H1 (cell line): ENCODE results near the gene OR2Y1. TPM values are rescaled to one million over a fixed set of nuclear protein-coding genes. Genes with fewer than 3 reads are reported as not detected.

Experiments used
- CTCF ChIA-PET: fragments of 300-600 bp; sonication (Branson Sonifier 250); formaldehyde crosslinking; loops from one replicate; lab custom pipeline; 2021; ENCODE audit not compliant: partially characterized antibody; lab: Charles Lee
- POLR2A ChIA-PET: fragments of 300-600 bp; sonication (Branson Sonifier 250); formaldehyde crosslinking; loops from one replicate; lab custom pipeline; 2021; ENCODE audit warnings: inconsistent platforms; ENCODE audit not compliant: partially characterized antibody; lab: Charles Lee
- DNase-seq, 2 experiments: peaks; one replicate each; pipeline versions ENCODE4 v3.0.0 to v3.0.0-alpha.2; 2010 to 2022; ENCODE audit warnings: low spot score in 2 of 2, low read depth in 1 of 2, mixed read lengths in 1 of 2
- FAIRE-seq: peaks from 2 replicates; lab custom pipeline; 2011; peaks lifted over from hg19 to GRCh38; lab: Jason Lieb, UNC
- H2AFZ ChIP-seq: 2 replicates; pipeline ENCODE4 v1.8.1; 2012; ENCODE audit warnings: low read length, inconsistent platforms
- H2AK5ac ChIP-seq: 2 replicates; pipeline ENCODE4 v1.6.1; 2013; ENCODE audit warnings: low read depth, low read length
- H2BK120ac ChIP-seq: replicated peaks from 2 replicates; pipeline ENCODE3; 2013; ENCODE audit warnings: low read depth, low read length, inconsistent platforms
- H2BK12ac ChIP-seq: 2 replicates; pipeline ENCODE4 v1.6.1; 2013; ENCODE audit warnings: low read depth, low read length
- H2BK15ac ChIP-seq: 2 replicates; pipeline ENCODE4 v1.6.1; 2013; ENCODE audit warnings: low read length
- H2BK20ac ChIP-seq: 2 replicates; pipeline ENCODE4 v1.6.1; 2013; ENCODE audit warnings: low read length
- H2BK5ac ChIP-seq: 2 replicates; pipeline ENCODE4 v1.6.1; 2013; ENCODE audit warnings: low read depth, low read length
- H3K14ac ChIP-seq: 2 replicates; pipeline ENCODE4 v1.6.1; 2013; ENCODE audit warnings: inconsistent platforms; ENCODE audit not compliant: insufficient read length
- H3K18ac ChIP-seq: 2 replicates; pipeline ENCODE4 v1.6.1; 2013; ENCODE audit warnings: low read length; ENCODE audit errors: extremely low read depth
- H3K23ac ChIP-seq: 2 replicates; pipeline ENCODE4 v1.6.1; 2013; ENCODE audit warnings: inconsistent platforms; ENCODE audit not compliant: insufficient read length
- H3K23me2 ChIP-seq: 2 replicates; pipeline ENCODE4 v1.6.1; 2013; ENCODE audit warnings: low read depth, low read length
- H3K27ac ChIP-seq: 2 replicates; pipeline ENCODE4 v1.6.1; 2011; ENCODE audit warnings: low read depth, low read length, inconsistent platforms
- H3K27me3 ChIP-seq, 4 experiments: replicated peaks in 1 of 4; 1 replicate in 1 of 4; 2 replicates in 3 of 4; pipeline versions ENCODE4 v1.6.1 to v1.8.1; 2011 to 2013; ENCODE audit warnings: low read length in 3 of 4, mild to moderate bottlenecking in 3 of 4, inconsistent platforms in 2 of 4, mixed read lengths in 2 of 4, moderate library complexity in 1 of 4; ENCODE audit not compliant: control insufficient read depth in 3 of 4, insufficient read depth in 3 of 4; ENCODE audit errors: extremely low read depth in 1 of 4
- H3K36me3 ChIP-seq, 4 experiments: 2 replicates each; pipeline versions ENCODE4 v1.6.1 to v1.8.1; 2011 to 2013; ENCODE audit warnings: mild to moderate bottlenecking in 4 of 4, low read length in 3 of 4, moderate library complexity in 2 of 4, control low read depth in 1 of 4, inconsistent platforms in 1 of 4; ENCODE audit not compliant: insufficient read depth in 4 of 4, control insufficient read depth in 2 of 4
- H3K4ac ChIP-seq: replicated peaks from 2 replicates; pipeline ENCODE3; 2013; ENCODE audit warnings: low read length, low read depth, mixed read lengths, inconsistent platforms; ENCODE audit not compliant: insufficient read length
- H3K4me1 ChIP-seq, 4 experiments: replicated peaks in 1 of 4; 1 replicate in 1 of 4; 2 replicates in 3 of 4; pipeline versions ENCODE4 v1.6.1 to v1.8.1; 2011 to 2013; ENCODE audit warnings: low read length in 3 of 4, inconsistent platforms in 2 of 4, mixed read lengths in 1 of 4; ENCODE audit not compliant: insufficient read depth in 4 of 4, control insufficient read depth in 3 of 4
- H3K4me2 ChIP-seq, 2 experiments: 2 replicates each; pipeline versions ENCODE4 v1.6.1 to v1.8.1; 2011 to 2013; ENCODE audit warnings: low read depth in 2 of 2, low read length in 2 of 2, control low read depth in 1 of 2, inconsistent platforms in 1 of 2, mild to moderate bottlenecking in 1 of 2; ENCODE audit not compliant: insufficient read depth in 1 of 2
- H3K4me3 ChIP-seq, 4 experiments: fragments of 200-600, 300-600 bp in 1 of 4; sonication (generic), shearing (Covaris generic), sonication (Bioruptor Twin) in 1 of 4; 2 replicates each; pipeline versions ENCODE4 v1.5.1 to v1.8.1; 2011 to 2016; ENCODE audit warnings: low read length in 4 of 4, low read depth in 3 of 4, control low read depth in 2 of 4, inconsistent platforms in 2 of 4, mild to moderate bottlenecking in 2 of 4, mixed read lengths in 1 of 4, moderate library complexity in 1 of 4; ENCODE audit not compliant: insufficient read depth in 2 of 4; ENCODE audit errors: extremely low read depth in 1 of 4
- H3K56ac ChIP-seq: replicated peaks from 2 replicates; pipeline ENCODE3; 2013; ENCODE audit warnings: low read depth, mild to moderate bottlenecking, mixed read lengths, low read length, inconsistent platforms; ENCODE audit not compliant: insufficient read length
- H3K79me1 ChIP-seq: 2 replicates; pipeline ENCODE4 v1.6.1; 2013; ENCODE audit warnings: low read depth, low read length, control low read depth
- H3K79me2 ChIP-seq, 2 experiments: 2 replicates each; pipeline versions ENCODE4 v1.6.1 to v1.8.1; 2012 to 2013; ENCODE audit warnings: low read length in 2 of 2, mild to moderate bottlenecking in 2 of 2, inconsistent platforms in 1 of 2; ENCODE audit not compliant: insufficient read depth in 2 of 2, control insufficient read depth in 1 of 2
- H3K9ac ChIP-seq, 4 experiments: replicated peaks in 1 of 4; 1 replicate in 1 of 4; 2 replicates in 3 of 4; pipeline versions ENCODE4 v1.6.1 to v1.8.1; 2011 to 2013; ENCODE audit warnings: low read depth in 3 of 4, low read length in 3 of 4, control low read depth in 2 of 4, mild to moderate bottlenecking in 2 of 4, moderate library complexity in 2 of 4, inconsistent platforms in 1 of 4; ENCODE audit errors: extremely low read depth in 1 of 4
- H3K9me3 ChIP-seq, 2 experiments: 2 replicates each; pipeline versions ENCODE4 v1.6.1 to v1.8.1; 2012 to 2013; ENCODE audit warnings: mild to moderate bottlenecking in 2 of 2, moderate library complexity in 2 of 2, control low read depth in 1 of 2, inconsistent platforms in 1 of 2, low read depth in 1 of 2, low read length in 1 of 2, mixed read lengths in 1 of 2; ENCODE audit not compliant: insufficient read depth in 2 of 2
- H4K20me1 ChIP-seq, 2 experiments: replicated peaks in 1 of 2; 2 replicates each; pipeline versions ENCODE3 to v1.8.1; 2011 to 2013; ENCODE audit warnings: inconsistent platforms in 2 of 2, low read length in 2 of 2, mild to moderate bottlenecking in 1 of 2; ENCODE audit not compliant: insufficient read depth in 2 of 2, control insufficient read depth in 1 of 2
- H4K5ac ChIP-seq: 2 replicates; pipeline ENCODE4 v1.6.1; 2013; ENCODE audit warnings: low read length, low read depth, mixed read lengths, inconsistent platforms; ENCODE audit not compliant: insufficient read length
- H4K8ac ChIP-seq: 2 replicates; pipeline ENCODE4 v1.8.0; 2013; ENCODE audit warnings: mild to moderate bottlenecking, moderate library complexity, low read length, inconsistent platforms; ENCODE audit not compliant: insufficient read depth; ENCODE audit errors: extremely low read depth
- H4K91ac ChIP-seq: replicated peaks from 2 replicates; pipeline ENCODE3; 2013; ENCODE audit warnings: low read length, mixed read lengths, inconsistent platforms; ENCODE audit not compliant: insufficient read length
- CHD1 ChIP-seq: IDR thresholded peaks from 2 replicates; pipeline ENCODE4 v1.6.1; 2012; ENCODE audit warnings: low read depth, low read length, improper control_type of control experiment
- CREB1 ChIP-seq: IDR thresholded peaks from 2 replicates; pipeline ENCODE4 v1.6.1; 2012; ENCODE audit warnings: inconsistent platforms
- HDAC6 ChIP-seq: IDR thresholded peaks from one replicate; pipeline ENCODE4 v1.7.1; 2012; ENCODE audit warnings: low read depth, mild to moderate bottlenecking, inconsistent platforms, low read length, moderate library complexity
- SIRT6 ChIP-seq: IDR thresholded peaks from one replicate; pipeline ENCODE4 v1.7.1; 2012; ENCODE audit warnings: low read length, inconsistent platforms
- SP4 ChIP-seq: IDR thresholded peaks from 2 replicates; pipeline ENCODE4 v1.6.1; 2012; ENCODE audit warnings: low read length, inconsistent platforms
- YY1 ChIP-seq: IDR thresholded peaks from 2 replicates; pipeline ENCODE4 v1.6.1; 2011; ENCODE audit warnings: low read depth, mild to moderate bottlenecking, low read length
- ZNF274 ChIP-seq: IDR thresholded peaks from 2 replicates; pipeline ENCODE4 v1.7.0; 2012; ENCODE audit warnings: low read length, borderline replicate concordance; ENCODE audit errors: extremely low read depth
- WGBS, 2 experiments: shearing (Covaris generic) in 1 of 2; methylation state at CpG; one replicate each; pipeline versions ENCODE4 v1.1.6 to v1.1.7; 2013 to 2015; ENCODE audit warnings: low lambda C conversion rate in 2 of 2, mixed read lengths in 2 of 2, inconsistent platforms in 1 of 2, low coverage in 1 of 2, missing lambda C conversion rate in 1 of 2; ENCODE audit not compliant: insufficient replicate concordance in 2 of 2, insufficient coverage in 1 of 2, insufficient read length in 1 of 2; ENCODE audit errors: extremely low coverage in 1 of 2, missing lambda C conversion rate in 1 of 2; 5-methylcytosine and 5-hydroxymethylcytosine counted together
- long read RNA-seq, 2 experiments: library from RNA in 1 of 2; library from capped mRNA in 1 of 2; stranded (forward); transcript quantifications; one replicate each; pipeline ENCODE4 v2.0.0, GENCODE V29; 2021; ENCODE audit warnings: inconsistent platforms in 1 of 2
- polyA minus RNA-seq, 3 experiments: library from RNA; depleted of rRNA, polyadenylated mRNA; stranded (reverse); fragments of >200 nt; gene quantifications; 1 replicate in 2 of 3; 2 replicates in 1 of 3; pipeline ENCODE4 v1.2.3, GENCODE V29; 2011
- polyA plus RNA-seq, 7 experiments: library from polyadenylated mRNA; depleted of rRNA in 3 of 7; stranded (reverse) in 5 of 7; unstranded in 2 of 7; fragments of >200 nt in 5 of 7; fragments of 200-250 nt in 2 of 7; gene quantifications; 1 replicate in 5 of 7; 2 replicates in 1 of 7; 4 replicates in 1 of 7; pipeline versions ENCODE4 v1.2.1 to v1.2.3, GENCODE V29; 2011 to 2013; ENCODE audit warnings: missing spikeins in 2 of 7, mixed read lengths in 2 of 7
- total RNA-seq: library from RNA; stranded (reverse); fragmentation: NEBNext Ultra II Directional; extraction: Animal tissue kit (Norgen Biotek cat#: 25700); gene quantifications from 2 replicates; pipeline ENCODE4 v1.2.1, GENCODE V29; 2021

Gene OR2Y1
- total RNA-seq (not detected in 2 replicates), polyA plus RNA-seq (2011; rRNA removed) (not detected in 2 replicates), polyA minus RNA-seq (2011; rRNA and poly(A)+ RNA removed) (not detected in 2 replicates)
- polyA plus RNA-seq (2011; cell fraction: cytosol; rRNA removed) = not detected
- not detected for polyA plus RNA-seq (2011; cell fraction: nucleus; rRNA removed)
- not detected in 4 replicates for polyA plus RNA-seq (2012, experiment 1 of 2)
- polyA plus RNA-seq (2012, experiment 2 of 2) = not detected
- not detected for polyA plus RNA-seq (2013, experiment 1 of 2)
- polyA plus RNA-seq (2013, experiment 2 of 2) = not detected
- not detected for polyA minus RNA-seq (2011; cell fraction: cytosol; rRNA and poly(A)+ RNA removed)
- not detected for polyA minus RNA-seq (2011; cell fraction: nucleus; rRNA and poly(A)+ RNA removed)
- long read RNA-seq, experiment 1 = 0 reads
- long read RNA-seq, experiment 2 = 0 reads

- Histone ChIP-seq H4K91ac (no peak within 1 kb of the TSS), H3K27ac (no peak within 1 kb of the TSS), H4K5ac (no peak within 1 kb of the TSS), H3K79me2 (no peaks in the 10 kb centered on the region), H3K23me2 (no peaks in the 10 kb centered on the region), H2BK20ac (no peak within 1 kb of the TSS), H2AFZ (no peak within 1 kb of the TSS), H3K56ac (no peak within 1 kb of the TSS), H3K14ac (no peak within 1 kb of the TSS), H3K36me3 (no peaks in the 10 kb centered on the region), H3K9me3 (no peaks in the 10 kb centered on the region), H3K4ac (no peak within 1 kb of the TSS), H4K20me1 (no peaks in the 10 kb centered on the region), H2AK5ac (no peak within 1 kb of the TSS), H2BK12ac (no peak within 1 kb of the TSS), H3K4me2 (no peak within 1 kb of the TSS), H2BK120ac (no peak within 1 kb of the TSS), H3K4me3 (no peak within 1 kb of the TSS), H3K18ac (no peak within 1 kb of the TSS), H3K23ac (no peak within 1 kb of the TSS), H3K79me1 (no peaks in the 10 kb centered on the region), H3K27me3 (no peaks in the 10 kb centered on the region), H4K8ac (no peak within 1 kb of the TSS), H3K9ac (no peak within 1 kb of the TSS), H2BK5ac (no peak within 1 kb of the TSS), H3K4me1 (no peaks in the 10 kb centered on the region), H2BK15ac (no peak within 1 kb of the TSS)
- 86% methylated on average over 2 of the region's 2 CpGs; no CpG with 5 or more reads in 1 of the 2 experiments for WGBS, 2 experiments
- no peak for DNase-seq
- ChIA-PET CTCF (interaction anchor here (3.4 kb wide), 1 partner anchor 21 kb away, joined by 17 read pairs; no protein-coding TSS in a partner anchor), POLR2A (no interaction called here)
- no peak for FAIRE-seq
- no peak for TF ChIP-seq SP4
- no peak for TF ChIP-seq HDAC6
- no peak for TF ChIP-seq CHD1
- TF ChIP-seq YY1 = no peak
- no peak for TF ChIP-seq SIRT6
- TF ChIP-seq ZNF274 = no peak
- TF ChIP-seq CREB1 = no peak
Observed at GRCh38 chr5:180739958-180740357, at the start of gene OR2Y1. Gene OR2Y1 (minus strand): TSS chr5:180740058. CDS start chr5:180740058, 0 bp downstream.
